ENCODE measurements around the gene MAP1S.

MAP1S gene

DNA sequence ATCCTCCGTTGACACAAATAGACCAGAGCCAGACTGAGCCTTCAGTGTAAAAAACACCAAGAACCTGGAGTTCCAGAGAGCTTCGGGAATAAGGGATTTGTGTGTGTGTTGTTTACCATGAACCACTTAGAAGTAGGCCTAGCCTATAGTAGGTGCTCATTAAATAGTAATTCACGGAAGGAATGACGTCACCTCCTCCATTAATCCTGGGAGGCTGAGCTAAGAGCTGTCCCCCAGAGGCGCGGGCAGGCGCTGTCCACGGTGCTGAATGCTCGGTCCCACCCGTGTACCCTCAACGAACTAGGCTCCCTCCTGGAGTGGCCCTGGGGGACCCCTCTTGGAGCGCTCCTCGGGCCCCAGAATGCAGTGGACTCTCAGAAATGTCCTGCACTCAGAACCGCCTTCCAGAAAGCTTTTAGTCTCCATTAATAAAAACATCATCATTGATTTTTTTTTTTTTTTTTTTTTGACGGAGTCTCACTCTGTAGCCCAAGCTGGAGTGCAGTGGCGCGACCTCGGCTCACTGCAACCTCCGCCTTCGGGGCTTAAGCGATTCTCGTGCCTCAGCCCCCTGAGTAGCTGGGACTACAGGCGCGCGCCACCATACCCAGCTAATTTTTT, 37.7 kb upstream of the MAP1S start:
- peaks cover 41% of the 10 kb centered on the region for H3K27me3 ChIP-seq (ENCODE audit: low read depth, low read length)
- H3K4me2 ChIP-seq (ENCODE audit: low read length) = no peak overlapping the region
- peaks cover 3% of the 10 kb centered on the region; the same call in 1 of the 2 replicates for H3K4me1 ChIP-seq (ENCODE audit: low read length)
- H2AFZ ChIP-seq (ENCODE audit: low read depth, low read length) = no peak overlapping the region
- no peaks in the 10 kb centered on the region for H3K9me3 ChIP-seq (ENCODE audit: insufficient read depth, low read length)
- no peak overlapping the region for H3K27ac ChIP-seq (ENCODE audit: low read length)
- TF ChIP-seq EZH2phosphoT487 (IDR thresholded peaks at IDR 0.05; ENCODE audit: low read depth) (no peak), CTCF (IDR thresholded peaks at IDR 0.05; ENCODE audit: low read depth, low read length) (no peak)
- no peaks in the 10 kb centered on the region for H4K20me1 ChIP-seq (ENCODE audit: insufficient read depth, low read length)
- H3K4me3 ChIP-seq (ENCODE audit: low read length) = no peak overlapping the region
- H3K79me2 ChIP-seq (ENCODE audit: low read length) = no peaks in the 10 kb centered on the region
- H3K36me3 ChIP-seq (replicated peaks; ENCODE audit: low read depth, low read length) = no peaks in the 10 kb centered on the region
- no peak overlapping the region for H3K9ac ChIP-seq (ENCODE audit: low read length)

DNA sequence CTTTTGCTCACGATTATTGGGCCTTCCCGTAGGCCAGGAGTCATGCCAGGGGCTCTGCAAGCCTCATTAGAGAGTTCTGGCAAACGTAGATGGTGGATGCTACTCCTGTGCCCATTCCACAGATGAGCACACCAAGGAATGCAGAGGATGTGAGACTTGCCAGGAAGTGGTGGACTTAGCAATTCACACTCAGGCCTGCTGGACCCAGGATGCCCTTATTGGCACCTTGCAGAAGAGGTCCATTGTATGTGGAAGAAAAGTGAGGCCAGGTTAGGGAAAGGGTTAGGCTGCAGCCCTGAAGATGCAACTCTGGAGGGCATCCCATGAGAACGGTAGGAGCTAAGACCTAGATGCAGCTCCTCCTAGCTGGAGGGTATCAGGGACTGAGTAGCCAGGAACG, 37.0 kb upstream of the MAP1S start:
- Histone ChIP-seq H3K27me3 (ENCODE audit: low read depth, low read length) (peaks cover 47% of the 10 kb centered on the region), H3K4me1 (ENCODE audit: low read length) (peaks cover 3% of the 10 kb centered on the region; the same call in 1 of the 2 replicates), H3K4me3 (ENCODE audit: low read length) (no peak overlapping the region), H3K36me3 (replicated peaks; ENCODE audit: low read depth, low read length) (no peaks in the 10 kb centered on the region), H4K20me1 (ENCODE audit: insufficient read depth, low read length) (no peaks in the 10 kb centered on the region), H3K9ac (ENCODE audit: low read length) (no peak overlapping the region), H3K27ac (ENCODE audit: low read length) (no peak overlapping the region), H3K79me2 (ENCODE audit: low read length) (no peaks in the 10 kb centered on the region), H3K4me2 (ENCODE audit: low read length) (no peak overlapping the region), H2AFZ (ENCODE audit: low read depth, low read length) (no peak overlapping the region), H3K9me3 (ENCODE audit: insufficient read depth, low read length) (no peaks in the 10 kb centered on the region)
- TF ChIP-seq CTCF (IDR thresholded peaks at IDR 0.05; ENCODE audit: low read depth, low read length) (no peak), EZH2phosphoT487 (IDR thresholded peaks at IDR 0.05; ENCODE audit: low read depth) (no peak)

DNA sequence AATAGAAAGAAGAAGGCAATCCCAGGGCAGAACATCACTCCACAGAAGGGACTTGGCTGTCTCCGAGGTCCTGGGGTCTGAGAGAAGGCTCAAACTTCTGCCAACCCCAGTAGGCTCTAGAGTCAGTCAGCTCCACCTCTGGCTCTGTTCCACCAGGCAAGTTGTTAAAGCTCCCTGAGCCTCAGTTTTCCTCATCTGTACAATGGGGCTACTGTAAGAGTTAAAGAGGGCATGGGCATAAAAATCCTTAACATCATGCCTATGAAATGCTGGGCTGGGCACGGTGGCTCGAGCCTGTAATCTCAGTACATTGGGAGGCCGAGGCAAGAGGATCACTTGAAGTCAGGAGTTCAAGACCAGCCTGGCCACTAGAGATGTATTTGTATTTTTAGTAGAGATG, 36.2 kb upstream of the MAP1S start:
- Histone ChIP-seq H3K36me3 (replicated peaks; ENCODE audit: low read depth, low read length) (no peaks in the 10 kb centered on the region), H3K27me3 (ENCODE audit: low read depth, low read length) (peaks cover 41% of the 10 kb centered on the region), H2AFZ (ENCODE audit: low read depth, low read length) (no peak overlapping the region), H3K4me2 (ENCODE audit: low read length) (no peak overlapping the region), H3K4me1 (ENCODE audit: low read length) (peaks cover 3% of the 10 kb centered on the region; the same call in 1 of the 2 replicates), H3K79me2 (ENCODE audit: low read length) (no peaks in the 10 kb centered on the region), H3K9ac (ENCODE audit: low read length) (no peak overlapping the region), H3K27ac (ENCODE audit: low read length) (no peak overlapping the region), H3K4me3 (ENCODE audit: low read length) (no peak overlapping the region), H3K9me3 (ENCODE audit: insufficient read depth, low read length) (no peaks in the 10 kb centered on the region), H4K20me1 (ENCODE audit: insufficient read depth, low read length) (no peaks in the 10 kb centered on the region)
- TF ChIP-seq CTCF (IDR thresholded peaks at IDR 0.05; ENCODE audit: low read depth, low read length) (no peak), EZH2phosphoT487 (IDR thresholded peaks at IDR 0.05; ENCODE audit: low read depth) (no peak)

GRCh38 chr19:17684256-17684655, 35.0 kb upstream of the MAP1S start:
- no peak overlapping the region for H2AFZ ChIP-seq (ENCODE audit: low read depth, low read length)
- H3K4me1 ChIP-seq (ENCODE audit: low read length) = peaks cover 3% of the 10 kb centered on the region; the same call in 1 of the 2 replicates
- TF ChIP-seq CTCF (IDR thresholded peaks at IDR 0.05; ENCODE audit: low read depth, low read length) (no peak), EZH2phosphoT487 (IDR thresholded peaks at IDR 0.05; ENCODE audit: low read depth) (no peak)
- H3K4me2 ChIP-seq (ENCODE audit: low read length) = no peak overlapping the region
- H3K79me2 ChIP-seq (ENCODE audit: low read length) = no peaks in the 10 kb centered on the region
- H4K20me1 ChIP-seq (ENCODE audit: insufficient read depth, low read length) = no peaks in the 10 kb centered on the region
- no peaks in the 10 kb centered on the region for H3K9me3 ChIP-seq (ENCODE audit: insufficient read depth, low read length)
- peaks cover 39% of the 10 kb centered on the region for H3K27me3 ChIP-seq (ENCODE audit: low read depth, low read length)
- no peak overlapping the region for H3K4me3 ChIP-seq (ENCODE audit: low read length)
- no peak overlapping the region for H3K9ac ChIP-seq (ENCODE audit: low read length)
- no peaks in the 10 kb centered on the region for H3K36me3 ChIP-seq (replicated peaks; ENCODE audit: low read depth, low read length)
- no peak overlapping the region for H3K27ac ChIP-seq (ENCODE audit: low read length)
